ENCODE measurements around the gene ETF1. TPM values are rescaled to one million over a fixed set of nuclear protein-coding genes. Genes with fewer than 3 reads are reported as not detected.
A peak's percentile ranks its signal among the peaks of the same experiment; 100 is the strongest.

Gene ETF1
- polyA plus RNA-seq, 3 donors: 34.8 to 71.4 (median 61.6) TPM

- H3K4me3 ChIP-seq (replicated peaks in 1 of 3; ENCODE audit: low read depth in 2 of 3, low read length in 3 of 3): no peak overlapping the region
- Mint-ChIP-seq H3K27ac (peak overlapping the region in 2 of 7 donors; percentile 54 to 57), H3K4me1 (peaks cover 9% of the 10 kb centered on the region), H3K9me3 (no peaks in the 10 kb centered on the region), H3K36me3 (peaks cover 79 to 88% of the 10 kb centered on the region in 2 donors), H3K4me3 (no peak overlapping the region), H3K27me3 (ENCODE audit: low read depth in 3 of 3) (no peaks in the 10 kb centered on the region)
- H3K4me2 ChIP-seq (replicated peaks; ENCODE audit: extremely low read depth, low read length, poor library complexity, severe bottlenecking): no peak overlapping the region
- no peak overlapping the region for H2AFZ ChIP-seq (ENCODE audit: insufficient read depth, low read depth, low read length, poor library complexity, severe bottlenecking)
- 93% methylated on average over 3 of the region's 7 CpGs for WGBS (ENCODE audit: insufficient coverage)
- no peak for TF ChIP-seq CTCF (IDR thresholded peaks at IDR 0.05)
- no peaks in the 10 kb centered on the region for H3K9me3 ChIP-seq (replicated peaks in 1 of 2; ENCODE audit: control insufficient read depth in 1 of 2, insufficient read depth in 1 of 2, low read length in 2 of 2)
- H3K36me3 ChIP-seq (replicated peaks in 1 of 2; ENCODE audit: control insufficient read depth in 1 of 2, insufficient read depth in 2 of 2, low read length in 2 of 2): peaks cover 84 to 89% of the 10 kb centered on the region in 2 donors
- H3K79me2 ChIP-seq (ENCODE audit: insufficient read depth, low read length): peaks cover 55% of the 10 kb centered on the region
- peaks cover 64% of the 10 kb centered on the region for H4K20me1 ChIP-seq (ENCODE audit: insufficient read depth, low read length)
- H3K4me1 ChIP-seq (ENCODE audit: control insufficient read depth in 1 of 2, insufficient read depth in 2 of 2, low read length in 2 of 2): peaks cover 10 to 11% of the 10 kb centered on the region in 2 donors
- no peak overlapping the region for H3K27ac ChIP-seq (ENCODE audit: low read depth in 1 of 2, low read length in 2 of 2)
- no peak for DNase-seq
- intact Hi-C loops (cut with micrococcal nuclease): loop anchor here in 1 of 2 donors (10.0 kb wide), 2 partner anchors 695 to 725 kb away; partner anchors contain the start of gene MATR3
- no peaks in the 10 kb centered on the region for H3K27me3 ChIP-seq (ENCODE audit: control insufficient read depth in 2 of 2, insufficient read depth in 2 of 2, low read length in 2 of 2)
- H3K9ac ChIP-seq (ENCODE audit: insufficient read depth, low read length, poor library complexity, severe bottlenecking): no peak overlapping the region
Observed at GRCh38 chr5:138569782-138570181, 26.7 kb upstream of the ETF1 start.

GRCh38 chr5:138568061-138568824 is 25.2 kb upstream of the ETF1 start:
- Mint-ChIP-seq H3K4me1 (no peaks in the 10 kb centered on the region), H3K27ac (peak overlapping the region in 4 of 7 donors; percentile 12 to 54 (median 30)), H3K9me3 (no peaks in the 10 kb centered on the region), H3K27me3 (ENCODE audit: low read depth in 3 of 3) (no peaks in the 10 kb centered on the region), H3K36me3 (peaks cover 84 to 98% of the 10 kb centered on the region in 2 donors), H3K4me3 (no peak overlapping the region)
- H3K36me3 ChIP-seq (replicated peaks in 1 of 2; ENCODE audit: control insufficient read depth in 1 of 2, insufficient read depth in 2 of 2, low read length in 2 of 2): peaks cover 93 to 99% of the 10 kb centered on the region in 2 donors
- no peak for DNase-seq
- peaks cover 66% of the 10 kb centered on the region for H4K20me1 ChIP-seq (ENCODE audit: insufficient read depth, low read length)
- peaks cover 54% of the 10 kb centered on the region for H3K79me2 ChIP-seq (ENCODE audit: insufficient read depth, low read length)
- peak; percentile 7 for TF ChIP-seq CTCF (IDR thresholded peaks at IDR 0.05)
- intact Hi-C loops (cut with micrococcal nuclease): no loop called here
- H3K4me1 ChIP-seq (ENCODE audit: control insufficient read depth in 1 of 2, insufficient read depth in 2 of 2, low read length in 2 of 2): no peaks in the 10 kb centered on the region
- H3K27me3 ChIP-seq (ENCODE audit: control insufficient read depth in 2 of 2, insufficient read depth in 2 of 2, low read length in 2 of 2): no peaks in the 10 kb centered on the region
- H3K9me3 ChIP-seq (replicated peaks in 1 of 2; ENCODE audit: control insufficient read depth in 1 of 2, insufficient read depth in 1 of 2, low read length in 2 of 2): no peaks in the 10 kb centered on the region
- no peak overlapping the region for H3K9ac ChIP-seq (ENCODE audit: insufficient read depth, low read length, poor library complexity, severe bottlenecking)
- 98% methylated on average over 10 of the region's 16 CpGs for WGBS (ENCODE audit: insufficient coverage)
- no peak overlapping the region for H3K27ac ChIP-seq (ENCODE audit: low read depth in 1 of 2, low read length in 2 of 2)
- no peak overlapping the region for H2AFZ ChIP-seq (ENCODE audit: insufficient read depth, low read depth, low read length, poor library complexity, severe bottlenecking)
- H3K4me2 ChIP-seq (replicated peaks; ENCODE audit: extremely low read depth, low read length, poor library complexity, severe bottlenecking): no peak overlapping the region
- H3K4me3 ChIP-seq (replicated peaks in 1 of 3; ENCODE audit: low read depth in 2 of 3, low read length in 3 of 3): no peak overlapping the region
